ENCODE results near the gene KCNAB1. TPM values are rescaled to one million over a fixed set of nuclear protein-coding genes. Genes with fewer than 3 reads are reported as not detected.

The KCNAB1 gene
- total and polyA plus RNA-seq, 4 donors: 8.9 to 45.8 (median 17.8) TPM

DNA sequence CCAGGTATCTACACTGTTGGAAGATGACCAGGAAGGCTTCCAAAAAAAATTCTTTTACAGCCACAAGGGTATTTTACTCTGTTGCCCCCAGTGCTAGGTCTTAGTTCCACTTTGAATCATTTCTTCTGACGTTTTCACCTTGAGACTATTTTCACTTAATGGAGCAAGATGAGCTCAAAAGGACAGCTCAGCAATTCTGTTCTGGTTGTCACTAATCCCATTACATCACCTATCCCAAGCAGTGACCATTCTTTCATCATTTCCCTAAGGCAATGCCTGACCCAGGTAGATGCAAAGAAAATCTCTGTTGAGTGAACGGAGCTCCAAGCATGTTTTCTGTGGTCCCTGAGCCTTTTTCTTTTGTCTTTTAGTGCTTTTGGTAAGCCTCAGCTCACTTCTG, 210.0 kb downstream of the KCNAB1 start:
- no peak overlapping the region for H3K4me3 ChIP-seq (ENCODE audit: low read length in 2 of 2)
- DNase-seq (no peak), ATAC-seq (ENCODE audit: low FRiP score) (no peak)
- H3K27ac ChIP-seq (ENCODE audit: low read depth in 1 of 2, low read length in 2 of 2): no peak overlapping the region
- WGBS, 2 donors: 87 to 88% methylated on average over 2 of the region's 2 CpGs
- peaks cover 0 to 2% of the 10 kb centered on the region in 2 donors for H3K4me1 ChIP-seq (ENCODE audit: control insufficient read depth in 1 of 2, insufficient read depth in 2 of 2, low read length in 2 of 2)
- intact Hi-C loops (cut with DNase I): no loop called here
- H3K27me3 ChIP-seq (ENCODE audit: control insufficient read depth in 1 of 2, insufficient read depth in 2 of 2, low read length in 1 of 2): no peaks in the 10 kb centered on the region
- H3K36me3 ChIP-seq (ENCODE audit: control insufficient read depth in 1 of 2, insufficient read depth in 2 of 2, low read length in 1 of 2): no peaks in the 10 kb centered on the region
- H3K9me3 ChIP-seq (ENCODE audit: control insufficient read depth, low read length): no peaks in the 10 kb centered on the region

DNA sequence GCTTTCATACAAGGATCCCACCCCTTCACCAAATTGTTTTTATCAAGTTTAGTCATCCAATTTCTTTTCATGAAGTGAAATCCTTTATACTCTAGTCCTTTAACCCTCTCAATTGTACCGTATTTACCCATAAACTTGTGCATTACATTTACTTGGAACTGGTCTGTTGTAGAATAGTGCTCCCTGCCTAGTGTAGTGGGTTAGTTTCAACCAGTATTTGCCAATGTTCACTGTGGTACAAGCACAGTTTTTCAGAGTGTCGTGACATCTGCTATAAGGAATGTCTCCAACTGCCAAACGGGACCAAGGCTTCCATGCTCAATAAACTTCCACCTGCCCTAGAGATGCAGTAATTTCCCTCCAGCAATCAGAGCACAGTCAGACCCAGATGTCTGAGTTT, 211.9 kb downstream of the KCNAB1 start:
- intact Hi-C loops (cut with DNase I): no loop called here
- no peak overlapping the region for H3K4me3 ChIP-seq (ENCODE audit: low read length in 2 of 2)
- WGBS, 2 donors: 64 to 68% methylated on average over 3 of the region's 3 CpGs
- H3K9me3 ChIP-seq (ENCODE audit: control insufficient read depth, low read length): no peaks in the 10 kb centered on the region
- DNase-seq: no peak
- no peaks in the 10 kb centered on the region for H3K27me3 ChIP-seq (ENCODE audit: control insufficient read depth in 1 of 2, insufficient read depth in 2 of 2, low read length in 1 of 2)
- peaks cover 0 to 4% of the 10 kb centered on the region in 2 donors for H3K4me1 ChIP-seq (ENCODE audit: control insufficient read depth in 1 of 2, insufficient read depth in 2 of 2, low read length in 2 of 2)
- H3K36me3 ChIP-seq (ENCODE audit: control insufficient read depth in 1 of 2, insufficient read depth in 2 of 2, low read length in 1 of 2): no peaks in the 10 kb centered on the region
- no peak for ATAC-seq (ENCODE audit: low FRiP score)
- no peak overlapping the region for H3K27ac ChIP-seq (ENCODE audit: low read depth in 1 of 2, low read length in 2 of 2)

GRCh38 chr3:156334841-156335545, 214.6 kb downstream of the KCNAB1 start:
- no peak for ATAC-seq (ENCODE audit: low FRiP score)
- no peak overlapping the region for H3K27ac ChIP-seq (ENCODE audit: low read depth in 1 of 2, low read length in 2 of 2)
- peaks cover 0 to 4% of the 10 kb centered on the region in 2 donors for H3K4me1 ChIP-seq (ENCODE audit: control insufficient read depth in 1 of 2, insufficient read depth in 2 of 2, low read length in 2 of 2)
- no peak for DNase-seq
- no peaks in the 10 kb centered on the region for H3K9me3 ChIP-seq (ENCODE audit: control insufficient read depth, low read length)
- no peaks in the 10 kb centered on the region for H3K27me3 ChIP-seq (ENCODE audit: control insufficient read depth in 1 of 2, insufficient read depth in 2 of 2, low read length in 1 of 2)
- WGBS, 2 donors: 87% methylated on average over 3 of the region's 3 CpGs
- H3K36me3 ChIP-seq (ENCODE audit: control insufficient read depth in 1 of 2, insufficient read depth in 2 of 2, low read length in 1 of 2): no peaks in the 10 kb centered on the region
- H3K4me3 ChIP-seq (ENCODE audit: low read length in 2 of 2): no peak overlapping the region
- intact Hi-C loops (cut with DNase I): no loop called here

- DNase-seq (no peak), ATAC-seq (ENCODE audit: low FRiP score) (no peak)
- intact Hi-C loops (cut with DNase I): no loop called here
- Histone ChIP-seq H3K36me3 (ENCODE audit: control insufficient read depth in 1 of 2, insufficient read depth in 2 of 2, low read length in 1 of 2) (no peaks in the 10 kb centered on the region), H3K27me3 (ENCODE audit: control insufficient read depth in 1 of 2, insufficient read depth in 2 of 2, low read length in 1 of 2) (no peaks in the 10 kb centered on the region), H3K4me3 (ENCODE audit: low read length in 2 of 2) (no peak overlapping the region), H3K4me1 (ENCODE audit: control insufficient read depth in 1 of 2, insufficient read depth in 2 of 2, low read length in 2 of 2) (peaks cover 0 to 2% of the 10 kb centered on the region in 2 donors), H3K27ac (ENCODE audit: low read depth in 1 of 2, low read length in 2 of 2) (no peak overlapping the region), H3K9me3 (ENCODE audit: control insufficient read depth, low read length) (no peaks in the 10 kb centered on the region)
- WGBS, 2 donors: 83 to 89% methylated on average over 3 of the region's 3 CpGs
Measured at GRCh38 chr3:156339491-156339890, 219.1 kb downstream of the KCNAB1 start.

GRCh38 chr3:156341332-156341731, 221.0 kb downstream of the KCNAB1 start:
- H3K4me1 ChIP-seq (ENCODE audit: control insufficient read depth in 1 of 2, insufficient read depth in 2 of 2, low read length in 2 of 2): peaks cover 0 to 2% of the 10 kb centered on the region in 2 donors
- intact Hi-C loops (cut with DNase I): no loop called here
- WGBS, 2 donors: 91 to 93% methylated on average over 2 of the region's 2 CpGs
- no peaks in the 10 kb centered on the region for H3K9me3 ChIP-seq (ENCODE audit: control insufficient read depth, low read length)
- no peaks in the 10 kb centered on the region for H3K27me3 ChIP-seq (ENCODE audit: control insufficient read depth in 1 of 2, insufficient read depth in 2 of 2, low read length in 1 of 2)
- H3K36me3 ChIP-seq (ENCODE audit: control insufficient read depth in 1 of 2, insufficient read depth in 2 of 2, low read length in 1 of 2): no peaks in the 10 kb centered on the region
- DNase-seq (no peak), ATAC-seq (ENCODE audit: low FRiP score) (no peak)
- no peak overlapping the region for H3K27ac ChIP-seq (ENCODE audit: low read depth in 1 of 2, low read length in 2 of 2)
- no peak overlapping the region for H3K4me3 ChIP-seq (ENCODE audit: low read length in 2 of 2)

DNA sequence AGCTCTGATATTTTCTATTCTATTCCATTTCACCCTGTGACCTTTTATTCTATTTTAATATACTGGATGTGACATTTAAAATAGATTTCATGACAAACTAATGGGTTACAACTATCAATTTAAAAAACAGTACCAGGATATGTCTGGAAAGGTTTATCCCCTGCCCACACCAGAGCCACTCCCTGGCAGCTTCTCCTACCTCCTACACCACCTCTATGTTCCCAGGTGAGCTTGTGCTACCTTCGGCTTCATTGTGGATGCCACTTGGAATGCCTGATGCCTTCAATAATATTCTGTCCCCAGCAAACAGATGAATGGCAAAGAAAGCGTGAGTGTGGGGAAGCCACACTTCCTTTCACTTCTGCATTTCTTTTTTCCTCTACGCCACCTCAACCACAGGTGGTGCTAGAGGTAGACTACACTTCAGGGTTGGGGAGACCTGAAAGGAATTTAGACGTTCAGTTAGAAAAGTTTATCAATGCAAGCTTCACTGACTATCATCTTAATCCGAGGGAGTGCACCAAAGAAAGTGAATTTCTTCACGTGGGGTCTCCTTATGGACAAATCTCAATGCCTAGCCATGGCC, 221.5 kb downstream of the KCNAB1 start:
- intact Hi-C loops (cut with DNase I): no loop called here
- 88 to 89% methylated on average over 6 of the region's 6 CpGs for WGBS, 2 donors
- H3K4me3 ChIP-seq (ENCODE audit: low read length in 2 of 2): no peak overlapping the region
- no peak overlapping the region for H3K27ac ChIP-seq (ENCODE audit: low read depth in 1 of 2, low read length in 2 of 2)
- H3K9me3 ChIP-seq (ENCODE audit: control insufficient read depth, low read length): no peaks in the 10 kb centered on the region
- H3K36me3 ChIP-seq (ENCODE audit: control insufficient read depth in 1 of 2, insufficient read depth in 2 of 2, low read length in 1 of 2): no peaks in the 10 kb centered on the region
- no peak for DNase-seq
- peaks cover 0 to 2% of the 10 kb centered on the region in 2 donors for H3K4me1 ChIP-seq (ENCODE audit: control insufficient read depth in 1 of 2, insufficient read depth in 2 of 2, low read length in 2 of 2)
- no peak for ATAC-seq (ENCODE audit: low FRiP score)
- no peaks in the 10 kb centered on the region for H3K27me3 ChIP-seq (ENCODE audit: control insufficient read depth in 1 of 2, insufficient read depth in 2 of 2, low read length in 1 of 2)

GRCh38 chr3:156344215-156344614, 223.8 kb downstream of the KCNAB1 start:
- H3K9me3 ChIP-seq (ENCODE audit: control insufficient read depth, low read length): no peaks in the 10 kb centered on the region
- H3K4me1 ChIP-seq (ENCODE audit: control insufficient read depth in 1 of 2, insufficient read depth in 2 of 2, low read length in 2 of 2): no peaks in the 10 kb centered on the region
- no peaks in the 10 kb centered on the region for H3K36me3 ChIP-seq (ENCODE audit: control insufficient read depth in 1 of 2, insufficient read depth in 2 of 2, low read length in 1 of 2)
- H3K4me3 ChIP-seq (ENCODE audit: low read length in 2 of 2): no peak overlapping the region
- H3K27me3 ChIP-seq (ENCODE audit: control insufficient read depth in 1 of 2, insufficient read depth in 2 of 2, low read length in 1 of 2): no peaks in the 10 kb centered on the region
- no peak for ATAC-seq (ENCODE audit: low FRiP score)
- no peak overlapping the region for H3K27ac ChIP-seq (ENCODE audit: low read depth in 1 of 2, low read length in 2 of 2)
- intact Hi-C loops (cut with DNase I): no loop called here
- WGBS, 2 donors: 96 to 98% methylated on average over 7 of the region's 7 CpGs
- DNase-seq: no peak

GRCh38 chr3:156349111-156349510, 228.7 kb downstream of the KCNAB1 start:
- no peaks in the 10 kb centered on the region for H3K36me3 ChIP-seq (ENCODE audit: control insufficient read depth in 1 of 2, insufficient read depth in 2 of 2, low read length in 1 of 2)
- DNase-seq (no peak), ATAC-seq (ENCODE audit: low FRiP score) (no peak)
- H3K27ac ChIP-seq (ENCODE audit: low read depth in 1 of 2, low read length in 2 of 2): no peak overlapping the region
- intact Hi-C loops (cut with DNase I): no loop called here
- H3K4me3 ChIP-seq (ENCODE audit: low read length in 2 of 2): no peak overlapping the region
- H3K9me3 ChIP-seq (ENCODE audit: control insufficient read depth, low read length): no peaks in the 10 kb centered on the region
- no peaks in the 10 kb centered on the region for H3K4me1 ChIP-seq (ENCODE audit: control insufficient read depth in 1 of 2, insufficient read depth in 2 of 2, low read length in 2 of 2)
- H3K27me3 ChIP-seq (ENCODE audit: control insufficient read depth in 1 of 2, insufficient read depth in 2 of 2, low read length in 1 of 2): no peaks in the 10 kb centered on the region

DNA sequence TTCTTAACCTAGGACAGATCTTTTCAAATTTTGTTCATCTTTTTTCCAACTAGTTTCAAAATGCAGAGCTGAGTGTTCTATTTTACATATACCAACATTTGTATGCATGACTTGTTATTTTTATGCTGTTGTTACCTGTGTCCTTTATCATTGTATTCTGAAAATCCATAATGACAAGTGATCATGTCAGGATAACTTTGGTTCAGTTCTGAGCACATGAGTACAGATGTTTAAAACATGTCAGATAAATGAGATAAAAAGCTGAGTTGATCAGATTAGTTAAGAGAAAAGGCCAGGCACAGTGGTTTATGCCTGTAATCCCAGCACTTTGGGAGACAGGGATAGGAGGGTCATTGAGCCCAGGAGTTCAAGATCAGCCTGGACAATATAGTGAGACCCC, 229.6 kb downstream of the KCNAB1 start:
- intact Hi-C loops (cut with DNase I): loop anchor here in 1 of 2 donors (5.0 kb wide), 1 partner anchor 43 kb away; no protein-coding TSS in a partner anchor
- H3K9me3 ChIP-seq (ENCODE audit: control insufficient read depth, low read length): no peaks in the 10 kb centered on the region
- no peak overlapping the region for H3K4me3 ChIP-seq (ENCODE audit: low read length in 2 of 2)
- H3K4me1 ChIP-seq (ENCODE audit: control insufficient read depth in 1 of 2, insufficient read depth in 2 of 2, low read length in 2 of 2): no peaks in the 10 kb centered on the region
- no peaks in the 10 kb centered on the region for H3K27me3 ChIP-seq (ENCODE audit: control insufficient read depth in 1 of 2, insufficient read depth in 2 of 2, low read length in 1 of 2)
- no peak for ATAC-seq (ENCODE audit: low FRiP score)
- no peak for DNase-seq
- no peaks in the 10 kb centered on the region for H3K36me3 ChIP-seq (ENCODE audit: control insufficient read depth in 1 of 2, insufficient read depth in 2 of 2, low read length in 1 of 2)
- no peak overlapping the region for H3K27ac ChIP-seq (ENCODE audit: low read depth in 1 of 2, low read length in 2 of 2)

Measured in aorta (tissue), 5 donors.